ENCODE measurements around the gene PLPPR3.
A peak's percentile ranks its signal among the peaks of the same experiment; 100 is the strongest.

PLPPR3 gene

DNA sequence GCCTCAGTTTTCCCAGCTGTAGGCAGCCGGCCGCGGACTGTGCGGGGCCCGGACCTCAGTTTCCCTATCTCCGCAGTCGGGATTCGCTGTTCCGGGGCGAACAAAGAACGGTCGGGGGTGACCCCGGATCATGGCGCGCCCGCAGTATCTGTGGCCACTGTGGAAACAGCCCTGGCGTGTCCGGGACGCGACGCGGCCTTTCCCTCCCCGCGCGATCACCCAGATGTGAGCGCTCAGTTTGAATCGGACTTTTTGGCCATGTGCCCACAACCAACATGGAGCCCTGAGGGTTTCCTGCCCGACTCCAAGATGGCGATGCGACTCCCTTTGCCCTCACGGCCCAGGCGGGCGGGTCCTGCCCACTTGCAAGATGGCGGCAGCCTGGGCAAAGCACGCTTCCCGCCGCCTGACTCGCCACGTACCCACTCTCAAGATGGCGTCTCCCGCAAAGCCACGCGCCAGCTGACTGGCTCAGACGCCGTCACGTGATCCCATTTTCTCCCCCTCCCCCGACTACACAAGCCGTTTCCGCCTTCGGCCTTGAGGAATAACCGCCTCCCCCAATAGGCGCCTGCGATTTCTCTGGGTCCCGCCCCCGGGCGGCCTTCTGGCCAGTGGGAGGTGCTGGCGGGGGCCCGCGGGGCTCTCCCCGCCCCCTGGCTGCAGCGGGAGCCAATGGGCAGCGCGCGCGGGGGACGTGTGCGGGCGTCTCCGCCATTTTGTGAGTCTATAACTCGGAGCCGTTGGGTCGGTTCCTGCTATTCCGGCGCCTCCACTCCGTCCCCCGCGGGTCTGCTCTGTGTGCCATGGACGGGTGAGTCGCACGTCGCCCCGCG, 24.8 kb downstream of the PLPPR3 start, which contains the start of gene PTBP1:
Gene PTBP1, plus strand, starts transcription at position 761 of the 836 bp plus-strand sequence. Its CDS starts 46 bp downstream, at position 807.
- DNase-seq (ENCODE audit: low read depth): peak; percentile 99

- DNase-seq (ENCODE audit: low read depth): no peak
Observed at GRCh38 chr19:795691-796581, 25.8 kb downstream of the PLPPR3 start.

DNA sequence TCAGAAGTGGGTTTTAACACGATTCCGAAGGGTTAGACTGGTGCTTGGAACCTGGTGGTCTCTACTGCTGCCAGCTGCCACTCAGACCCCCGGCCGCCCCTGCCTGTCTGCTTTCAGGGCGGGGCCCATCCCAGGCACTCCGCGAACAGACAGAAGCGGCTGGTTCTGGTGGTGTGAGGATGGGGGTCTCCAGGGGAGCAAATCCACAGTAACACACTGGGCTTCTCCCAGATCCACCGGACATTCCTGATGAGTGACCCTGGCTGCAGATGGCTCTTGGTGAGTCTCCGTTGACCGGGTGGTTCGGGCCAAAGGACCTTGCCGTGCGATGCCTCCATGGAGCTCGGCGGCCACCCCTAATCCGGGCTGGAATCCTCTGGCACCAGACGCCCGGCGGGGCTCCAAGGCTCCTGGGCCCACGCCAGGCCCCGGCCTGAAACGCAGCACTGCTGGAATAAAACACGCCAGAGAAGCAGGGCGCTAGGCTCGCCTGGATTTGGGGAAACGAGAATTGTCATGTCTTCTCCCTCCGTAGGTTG, 26.6 kb downstream of the PLPPR3 start:
- DNase-seq (ENCODE audit: low read depth): no peak

GRCh38 chr19:793806-794205, 27.9 kb downstream of the PLPPR3 start:
- no peak for DNase-seq (ENCODE audit: low read depth)

GRCh38 chr19:792306-792885, 29.4 kb downstream of the PLPPR3 start:
- no peak for DNase-seq (ENCODE audit: low read depth)

DNA sequence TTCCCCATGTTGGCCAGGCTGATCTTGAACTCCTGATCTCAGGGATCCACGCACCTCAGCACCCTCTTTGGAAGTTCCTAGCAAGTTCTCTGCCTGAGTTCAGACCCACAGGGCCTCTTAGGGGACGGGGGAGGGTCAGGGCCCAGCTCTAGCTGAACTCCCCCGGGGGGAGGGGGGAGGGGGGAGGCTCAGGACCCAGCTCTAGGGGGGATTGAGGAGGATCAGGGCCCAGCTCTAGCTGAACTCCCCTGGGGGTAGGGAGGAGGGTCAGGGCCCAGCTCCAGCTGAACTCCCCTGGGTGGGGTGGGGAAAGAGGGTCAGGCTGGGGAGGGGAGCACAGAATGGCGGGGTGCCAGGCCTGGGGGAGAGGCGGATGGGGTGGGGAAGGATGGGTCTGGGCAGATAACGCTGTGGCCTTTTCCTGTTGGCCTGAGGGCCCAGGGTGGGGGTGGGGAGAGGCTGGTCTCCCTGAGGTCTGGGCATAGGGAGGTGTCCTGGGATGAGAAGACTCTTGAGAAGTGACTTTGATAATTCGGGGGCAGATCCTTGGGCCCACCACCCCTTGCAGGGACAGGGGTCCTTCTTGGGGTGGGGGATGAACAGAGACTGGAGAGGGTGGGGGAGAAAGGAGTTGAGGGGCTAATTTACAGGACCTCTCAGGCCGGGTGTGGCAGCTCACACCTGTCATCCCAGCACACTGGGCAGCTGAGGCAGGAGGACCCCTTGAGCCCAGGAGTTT, 30.0 kb downstream of the PLPPR3 start:
- no peak for DNase-seq (ENCODE audit: low read depth)

- no peak for DNase-seq (ENCODE audit: low read depth)
Observed at GRCh38 chr19:791007-791566, 30.7 kb downstream of the PLPPR3 start.

DNA sequence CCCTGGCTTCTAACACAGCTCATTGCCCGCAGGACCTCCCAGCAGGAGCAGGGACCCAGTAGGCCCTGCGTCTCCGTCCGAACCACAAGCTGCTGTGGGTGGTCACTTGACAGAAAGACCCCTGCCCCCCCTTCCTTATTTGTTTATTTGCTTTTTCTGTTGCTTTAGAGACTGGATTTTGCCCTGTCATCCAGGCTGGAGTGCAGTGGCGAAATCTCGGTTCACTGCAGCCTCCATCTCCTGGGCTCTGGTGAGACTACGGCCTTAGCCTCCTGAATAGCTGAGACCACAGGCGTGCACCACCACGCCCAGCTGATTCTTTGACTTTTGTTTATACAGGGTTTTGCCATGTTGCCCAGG, 32.1 kb downstream of the PLPPR3 start:
- no peak for DNase-seq (ENCODE audit: low read depth)

- DNase-seq (ENCODE audit: low read depth): no peak
Observed at GRCh38 chr19:788983-789700, 32.6 kb downstream of the PLPPR3 start.

DNA sequence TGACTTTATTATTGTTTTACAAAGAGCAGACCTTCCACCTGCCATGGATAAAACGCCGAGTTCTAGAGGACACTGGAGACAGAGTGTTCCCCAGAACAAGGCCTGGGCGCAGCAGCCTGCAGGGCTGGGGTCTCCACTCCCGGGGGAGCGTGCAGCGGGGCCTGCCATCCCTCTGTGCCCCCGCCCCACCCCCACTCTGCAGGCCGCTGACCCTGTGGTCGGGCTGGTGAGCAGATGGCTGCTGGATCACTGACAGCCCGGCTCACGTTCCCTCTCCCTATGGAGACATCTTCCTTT, 33.1 kb downstream of the PLPPR3 start:
- no peak for DNase-seq (ENCODE audit: low read depth)

- DNase-seq (ENCODE audit: low read depth): no peak
Observed at GRCh38 chr19:787536-787935, 34.2 kb downstream of the PLPPR3 start.

GRCh38 chr19:784541-784940, 37.2 kb downstream of the PLPPR3 start:
- DNase-seq (ENCODE audit: low read depth): no peak

- DNase-seq (ENCODE audit: low read depth): no peak
Observed at GRCh38 chr19:782878-783668, 38.7 kb downstream of the PLPPR3 start.

- no peak for DNase-seq (ENCODE audit: low read depth)
Observed at GRCh38 chr19:782185-782877, 39.4 kb downstream of the PLPPR3 start.

- no peak for DNase-seq (ENCODE audit: low read depth)
Observed at GRCh38 chr19:781800-782184, 40.0 kb downstream of the PLPPR3 start.

DNA sequence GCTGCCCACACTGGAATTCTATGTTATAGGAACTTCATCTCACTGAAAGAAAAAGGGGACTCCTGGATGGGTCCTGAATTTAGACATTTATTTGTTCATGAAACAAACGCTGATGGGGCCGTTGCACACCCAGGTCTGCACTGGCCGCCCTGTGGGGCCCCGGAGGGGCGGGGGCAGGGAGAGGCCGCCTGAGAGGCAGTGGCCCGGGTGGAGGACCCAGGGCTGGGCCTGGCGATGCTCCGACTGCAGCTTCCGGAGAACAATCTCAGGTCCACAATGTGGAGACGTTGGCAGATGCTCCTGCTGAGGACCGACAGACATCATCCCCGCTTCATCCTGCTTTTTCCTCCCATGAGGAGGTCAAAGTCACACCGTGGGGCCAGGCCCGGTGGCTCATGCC, 40.8 kb downstream of the PLPPR3 start:
- DNase-seq (ENCODE audit: low read depth): no peak

GRCh38 chr19:778910-779653, 42.7 kb downstream of the PLPPR3 start:
- no peak for DNase-seq (ENCODE audit: low read depth)

DNA sequence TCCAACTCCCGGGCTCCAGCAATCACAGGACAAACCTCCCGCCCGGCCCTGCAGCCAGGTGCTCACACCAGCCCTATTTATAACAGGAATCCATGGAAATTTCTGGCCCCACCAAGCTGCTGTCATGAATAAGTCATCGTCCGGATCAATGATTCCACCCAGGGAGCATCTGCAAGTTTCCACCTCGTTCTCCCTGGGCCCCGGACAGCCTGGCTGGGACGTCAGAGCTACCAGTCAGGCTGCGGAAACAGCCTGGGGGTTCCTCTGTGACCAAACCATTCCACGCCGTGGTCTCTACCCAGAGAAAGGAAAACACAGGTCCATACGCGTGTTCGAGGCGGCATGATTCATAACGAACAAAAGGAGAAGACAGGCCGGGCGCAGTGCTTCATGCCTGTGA, 45.2 kb downstream of the PLPPR3 start:
- no peak for DNase-seq (ENCODE audit: low read depth)

All from activated T-cell treated with anti-CD3 and anti-CD28 coated beads for 48 hours (primary cell).